Common myeloid progenitor, CD34-positive (primary cell): ENCODE data around the gene CRTC3.

Source experiments
- CTCF ChIA-PET: fragments of 350-600 bp; sonication (Branson Sonifier 250); formaldehyde crosslinking; loops from one replicate; lab custom pipeline; 2021; ENCODE audit warnings: antibody characterized with exemption; lab: Charles Lee
- POLR2A ChIA-PET: fragments of 350-600 bp; sonication (Branson Sonifier 250); formaldehyde crosslinking; loops from one replicate; lab custom pipeline; 2021; ENCODE audit warnings: antibody characterized with exemption; lab: Charles Lee
- DNase-seq, 3 donors: peaks; one replicate each; pipeline versions ENCODE4 v3.0.0 to v3.0.0-alpha.2; 2013
- H3K27ac ChIP-seq, 2 experiments: 1 replicate in 1 of 2; 2 replicates in 1 of 2; pipeline ENCODE4 v1.7.0; 2013; ENCODE audit warnings: inconsistent platforms in 2 of 2, low read length in 2 of 2, mild to moderate bottlenecking in 2 of 2, low read depth in 1 of 2, moderate library complexity in 1 of 2; ENCODE audit not compliant: severe bottlenecking in 2 of 2, insufficient read depth in 1 of 2, poor library complexity in 1 of 2
- H3K27me3 ChIP-seq, 5 experiments: replicated peaks in 2 of 5; 1 replicate in 3 of 5; 2 replicates in 2 of 5; pipeline versions ENCODE4 v1.6.1 to v1.7.0; 2013; ENCODE audit warnings: low read length in 4 of 5, mild to moderate bottlenecking in 2 of 5, moderate library complexity in 2 of 5, inconsistent platforms in 1 of 5; ENCODE audit not compliant: insufficient read depth in 5 of 5, control insufficient read depth in 4 of 5
- H3K36me3 ChIP-seq, 4 experiments: 1 replicate in 2 of 4; 2 replicates in 2 of 4; pipeline versions ENCODE4 v1.6.1 to v1.7.0; 2013; ENCODE audit warnings: low read length in 3 of 4, control low read depth in 1 of 4, mild to moderate bottlenecking in 1 of 4; ENCODE audit not compliant: control insufficient read depth in 4 of 4, insufficient read depth in 4 of 4
- H3K4me1 ChIP-seq, 4 experiments: 1 replicate in 3 of 4; 2 replicates in 1 of 4; pipeline versions ENCODE4 v1.6.1 to v1.7.1; 2013; ENCODE audit warnings: low read length in 3 of 4, mild to moderate bottlenecking in 3 of 4, control low read depth in 1 of 4, inconsistent platforms in 1 of 4, moderate library complexity in 1 of 4; ENCODE audit not compliant: control insufficient read depth in 4 of 4, insufficient read depth in 4 of 4; ENCODE audit errors: control extremely low read depth in 1 of 4
- H3K4me3 ChIP-seq, 7 experiments: 1 replicate in 4 of 7; 2 replicates in 3 of 7; pipeline versions ENCODE4 v1.5.1 to v1.7.0; 2013; ENCODE audit warnings: mild to moderate bottlenecking in 7 of 7, low read length in 6 of 7, moderate library complexity in 6 of 7, inconsistent platforms in 2 of 7, low read depth in 2 of 7, control low read depth in 1 of 7; ENCODE audit not compliant: insufficient read depth in 4 of 7, control insufficient read depth in 1 of 7; ENCODE audit errors: extremely low read depth in 1 of 7
- H3K9me3 ChIP-seq, 5 experiments: 1 replicate in 4 of 5; 2 replicates in 1 of 5; pipeline versions ENCODE4 v1.6.1 to v1.7.1; 2013; ENCODE audit warnings: low read length in 4 of 5, mild to moderate bottlenecking in 2 of 5, inconsistent platforms in 1 of 5, low read depth in 1 of 5, moderate library complexity in 1 of 5; ENCODE audit not compliant: control insufficient read depth in 4 of 5, insufficient read depth in 2 of 5; ENCODE audit errors: control extremely low read depth in 1 of 5
- WGBS: methylation state at CpG from one replicate; pipeline ENCODE4 v1.1.5; 2013; ENCODE audit not compliant: insufficient coverage; 5-methylcytosine and 5-hydroxymethylcytosine counted together

CRTC3 gene

DNA sequence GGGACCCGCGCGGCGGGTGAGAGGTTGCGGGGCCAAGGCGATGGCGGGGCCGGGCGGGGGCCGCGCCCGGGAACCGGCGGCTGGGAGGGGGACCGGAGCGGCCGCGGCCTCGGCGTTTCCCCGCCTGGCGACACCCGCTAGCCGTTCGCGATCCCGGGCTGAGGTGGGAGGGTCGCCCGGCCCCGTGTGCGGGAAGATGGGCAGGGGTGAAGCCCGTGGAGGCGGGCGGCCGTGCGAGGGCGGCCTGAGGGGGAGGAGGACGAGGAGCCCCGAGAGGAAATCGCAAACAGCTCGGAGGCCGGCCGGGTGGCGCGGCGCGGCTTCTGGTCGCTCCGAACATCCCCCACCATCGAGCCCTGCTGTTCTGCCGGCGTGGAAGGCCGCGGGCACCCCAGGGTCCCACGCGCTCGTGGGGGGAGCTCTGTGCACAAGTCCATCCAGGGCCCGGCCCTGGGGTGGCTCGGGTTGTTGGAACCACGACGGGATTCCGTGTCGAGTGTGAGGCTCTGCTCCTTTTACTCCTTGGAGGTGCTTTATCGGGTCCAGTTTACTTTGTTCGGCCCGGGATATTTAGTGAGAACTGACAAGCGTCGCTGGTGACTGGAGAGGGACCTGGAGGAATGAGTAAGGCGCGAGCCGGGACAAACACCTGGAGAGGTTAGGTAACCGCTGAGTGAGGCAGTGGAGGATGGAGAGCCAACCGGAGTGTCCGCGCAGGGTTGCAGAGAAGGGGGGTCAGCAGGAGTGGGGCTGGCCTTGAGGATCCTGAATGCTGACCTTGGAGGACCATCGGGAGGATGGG lies 728 bp downstream of the CRTC3 start:
- DNase-seq, result peak; percentile 36 to 73 (median 60)
- POLR2A ChIA-PET, result no interaction called here
- Histone ChIP-seq H3K4me1 (peaks cover 0 to 17% (median 12%) of the 10 kb centered on the region in 4 experiments), H3K27me3 (no peaks in the 10 kb centered on the region), H3K9me3 (no peaks in the 10 kb centered on the region), H3K27ac (peak overlapping the region in 1 of 2 experiments; percentile 68), H3K4me3 (peak overlapping the region; percentile 65 to 86 (median 81)), H3K36me3 (peaks cover 0 to 2% (median 0%) of the 10 kb centered on the region in 4 experiments)
- CTCF ChIA-PET, result interaction anchor here (1.0 to 2.1 kb wide), 6 partner anchors 8 to 55 kb away, joined by 3 to 6 read pairs (median 4); no protein-coding TSS in a partner anchor
- WGBS, result under 1% methylated on average over 53 of the region's 76 CpGs

DNA sequence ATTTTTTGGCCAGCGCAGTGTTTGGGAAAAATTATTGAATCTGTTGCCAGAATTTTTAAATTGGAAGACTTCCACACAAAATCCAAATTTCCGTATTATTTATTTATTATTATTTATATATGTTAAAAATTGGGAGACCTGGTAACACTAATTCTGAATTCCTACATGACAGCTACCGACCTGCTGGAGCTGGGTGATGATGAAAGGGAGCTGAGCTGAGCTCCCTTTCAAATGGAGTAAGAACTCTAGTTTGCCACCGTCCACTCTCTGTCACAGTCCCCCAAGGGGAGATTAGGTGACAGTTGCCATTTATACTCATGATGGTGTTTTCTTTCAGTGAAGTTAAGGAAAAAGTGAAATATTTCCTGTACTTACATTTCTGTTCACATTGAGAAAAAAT lies 1.4 kb downstream of the CRTC3 start:
- ChIA-PET POLR2A (interaction anchor here (0.7 kb wide), 1 partner anchor 8 kb away, joined by 3 read pairs; no protein-coding TSS in a partner anchor), CTCF (interaction anchor here (0.8 to 2.1 kb wide), 8 partner anchors 9 to 76 kb away, joined by 3 to 6 read pairs (median 4); no protein-coding TSS in a partner anchor)
- Histone ChIP-seq H3K9me3 (no peaks in the 10 kb centered on the region), H3K36me3 (peaks cover 0 to 2% (median 0%) of the 10 kb centered on the region in 4 experiments), H3K4me3 (peak overlapping the region in 6 of 7 experiments; percentile 66 to 86 (median 82)), H3K27me3 (no peaks in the 10 kb centered on the region), H3K27ac (no peak overlapping the region), H3K4me1 (peaks cover 0 to 17% (median 12%) of the 10 kb centered on the region in 4 experiments)
- no CpG with 5 or more reads among the region's 4 CpGs for WGBS
- no peak for DNase-seq

DNA sequence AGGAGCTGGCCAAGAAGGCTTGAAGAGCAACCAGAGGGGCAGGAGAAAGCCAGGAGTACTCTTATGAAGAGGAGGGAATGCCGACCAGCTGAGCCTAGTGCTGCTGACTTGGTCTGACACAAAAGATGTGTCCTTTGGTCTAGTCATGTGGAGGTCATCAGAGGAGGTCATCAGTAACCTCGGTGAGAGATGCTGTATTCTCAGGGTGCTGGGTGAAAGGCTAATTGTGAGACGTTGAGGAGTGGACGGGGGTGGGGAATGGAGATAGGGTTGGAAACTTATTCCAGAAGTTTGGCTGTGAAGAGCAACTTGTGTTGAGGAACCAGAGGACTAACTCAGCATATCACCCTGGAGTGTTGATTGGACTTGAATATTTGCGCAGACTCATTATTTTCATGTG lies 5.5 kb downstream of the CRTC3 start:
- Histone ChIP-seq H3K4me3 (no peak overlapping the region), H3K27ac (no peak overlapping the region), H3K4me1 (peaks cover 0 to 11% (median 6%) of the 10 kb centered on the region in 4 experiments), H3K27me3 (no peaks in the 10 kb centered on the region), H3K36me3 (peaks cover 2 to 17% (median 3%) of the 10 kb centered on the region in 4 experiments), H3K9me3 (no peaks in the 10 kb centered on the region)
- no peak for DNase-seq
- CTCF ChIA-PET, result no interaction called here
- POLR2A ChIA-PET, result interaction anchor here (0.7 kb wide), 1 partner anchor 196 kb away, joined by 4 read pairs; no protein-coding TSS in a partner anchor
- 100% methylated on average over 4 of the region's 5 CpGs for WGBS

DNA sequence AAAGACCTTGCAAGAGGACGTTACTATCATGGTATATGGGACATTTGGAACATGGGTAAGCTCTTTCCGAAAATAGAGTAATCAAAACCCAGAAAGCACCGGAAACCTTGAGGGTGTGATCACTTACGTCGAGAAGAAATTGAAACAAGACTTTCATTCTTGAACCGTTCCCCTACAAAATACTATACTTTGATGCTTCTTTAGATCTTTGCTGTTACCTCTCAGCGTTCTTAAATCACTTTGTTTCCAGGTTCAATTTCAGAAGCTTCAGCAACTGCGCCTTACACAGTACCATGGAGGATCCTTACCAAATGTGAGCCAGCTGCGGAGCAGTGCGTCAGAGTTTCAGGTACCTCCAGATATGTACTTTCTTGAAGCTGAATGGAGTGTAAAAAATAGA lies 10.1 kb downstream of the CRTC3 start:
- DNase-seq, result no peak
- CTCF ChIA-PET, result interaction anchor here (0.8 to 1.8 kb wide), 3 partner anchors 9 to 11 kb away, joined by 3 to 4 read pairs (median 3); no protein-coding TSS in a partner anchor
- Histone ChIP-seq H3K27me3 (no peaks in the 10 kb centered on the region), H3K9me3 (no peaks in the 10 kb centered on the region), H3K36me3 (peaks cover 4 to 21% (median 6%) of the 10 kb centered on the region in 4 experiments), H3K4me1 (no peaks in the 10 kb centered on the region), H3K27ac (no peak overlapping the region), H3K4me3 (no peak overlapping the region)
- WGBS, result 92% methylated on average over 8 of the region's 10 CpGs
- POLR2A ChIA-PET, result interaction anchor here (0.6 to 1.1 kb wide), 2 partner anchors 8 to 112 kb away, joined by 3 read pairs; no protein-coding TSS in a partner anchor

DNA sequence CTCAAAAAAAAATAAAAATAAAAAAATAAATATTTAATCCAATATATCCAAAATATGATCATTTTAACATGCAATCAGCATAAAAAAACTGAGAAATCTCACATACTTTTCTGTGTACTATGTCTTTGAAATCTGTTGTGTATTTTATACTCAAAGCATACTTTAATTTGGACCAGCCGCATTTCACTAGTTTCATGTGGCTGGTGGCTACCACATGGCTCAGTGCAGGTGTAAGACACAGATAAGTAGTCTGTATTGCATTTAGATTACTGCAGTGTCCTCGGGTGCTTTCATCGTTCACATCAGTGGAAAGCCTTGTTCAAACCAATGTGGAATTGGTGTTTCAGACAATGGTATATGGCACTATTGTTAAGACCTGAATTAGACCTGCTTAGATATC lies 11.0 kb downstream of the CRTC3 start:
- no peak overlapping the region for H3K27ac ChIP-seq
- H3K27me3 ChIP-seq, result no peaks in the 10 kb centered on the region
- POLR2A ChIA-PET, result interaction anchor here (0.6 kb wide), 1 partner anchor 121 kb away, joined by 4 read pairs; no protein-coding TSS in a partner anchor
- CTCF ChIA-PET, result interaction anchor here (1.8 kb wide), 1 partner anchor 10 kb away, joined by 4 read pairs; no protein-coding TSS in a partner anchor
- WGBS, result 93% methylated on average over 2 of the region's 3 CpGs
- no peaks in the 10 kb centered on the region for H3K9me3 ChIP-seq
- H3K4me1 ChIP-seq, result no peaks in the 10 kb centered on the region
- peaks cover 4 to 21% (median 6%) of the 10 kb centered on the region in 4 experiments for H3K36me3 ChIP-seq
- no peak for DNase-seq
- no peak overlapping the region for H3K4me3 ChIP-seq

DNA sequence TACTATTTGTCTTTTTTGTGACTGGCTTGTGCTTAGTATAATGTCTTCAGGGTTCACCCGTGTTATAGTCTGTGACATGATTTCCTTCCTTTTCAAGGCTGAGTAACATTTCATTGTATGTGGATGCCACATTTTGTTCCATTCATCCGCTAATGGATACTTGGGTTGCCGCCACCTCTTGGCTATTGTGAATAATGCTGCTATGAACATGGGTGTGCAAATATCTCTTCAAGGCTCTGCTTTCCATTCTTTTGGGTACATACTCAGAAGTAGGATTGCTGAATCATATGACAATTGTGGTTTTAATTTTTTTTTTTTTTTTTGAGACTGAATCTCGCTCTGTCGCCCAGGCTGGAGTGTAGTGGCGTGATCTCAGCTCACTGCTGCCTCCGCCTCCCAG lies 15.4 kb downstream of the CRTC3 start:
- Histone ChIP-seq H3K27ac (no peak overlapping the region), H3K36me3 (peaks cover 2 to 8% (median 4%) of the 10 kb centered on the region in 4 experiments), H3K4me1 (peaks cover 0 to 4% (median 0%) of the 10 kb centered on the region in 4 experiments), H3K27me3 (no peaks in the 10 kb centered on the region), H3K4me3 (no peak overlapping the region), H3K9me3 (no peaks in the 10 kb centered on the region)
- WGBS, result 100% methylated on average over 4 of the region's 7 CpGs
- ChIA-PET POLR2A (no interaction called here), CTCF (interaction anchor here (1.1 to 2.3 kb wide), 3 partner anchors 11 to 54 kb away, joined by 3 to 5 read pairs (median 3); no protein-coding TSS in a partner anchor)
- DNase-seq, result peak in 2 of 3 donors; percentile 43 to 50
